ENCODE data around the gene TCP11. TPM values are rescaled to one million over a fixed set of nuclear protein-coding genes. Genes with fewer than 3 reads are reported as not detected.

The TCP11 gene
- total RNA-seq, 1 experiment from 2014 or later: not detected

DNA sequence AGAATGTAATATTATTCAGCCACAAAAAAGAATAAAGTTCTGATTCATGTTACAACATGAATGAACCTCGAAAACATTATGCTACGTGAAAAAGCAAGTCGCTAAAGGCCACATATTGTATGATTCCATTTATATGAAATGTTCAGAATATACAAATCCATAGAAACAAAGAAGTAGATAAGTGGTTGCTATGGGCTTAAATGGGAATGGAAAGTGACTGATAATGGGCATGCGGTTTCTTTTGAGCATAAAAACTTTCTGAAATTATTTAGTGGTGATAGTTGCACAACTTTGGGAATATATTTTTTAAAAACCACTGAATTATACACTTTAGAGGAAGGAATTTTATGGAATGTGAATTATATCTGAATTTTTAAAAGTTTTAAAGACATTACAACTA is 33.4 kb upstream of the TCP11 start:
- H4K20me1 ChIP-seq (ENCODE audit: control insufficient read depth, insufficient read depth, insufficient read length): no peaks in the 10 kb centered on the region
- H3K18ac ChIP-seq (ENCODE audit: insufficient read length, low read depth, low read length): no peak overlapping the region
- no peak overlapping the region for H2AK5ac ChIP-seq (ENCODE audit: insufficient read length, low read length)
- no peak overlapping the region for H4K91ac ChIP-seq (ENCODE audit: insufficient read length, low read depth, low read length)
- H3K4me2 ChIP-seq (ENCODE audit: insufficient read depth, insufficient read length, low read length): no peak overlapping the region
- no peak overlapping the region for H2BK20ac ChIP-seq (ENCODE audit: low read depth, low read length, poor library complexity, severe bottlenecking)
- H3K14ac ChIP-seq (ENCODE audit: insufficient read depth, low read length): no peak overlapping the region
- Mint-ChIP-seq H3K36me3 (ENCODE audit: insufficient read depth in 1 of 3, low read depth in 3 of 3) (peaks cover 0 to 4% (median 3%) of the 10 kb centered on the region in 3 experiments; a peak in 3 of 7 replicates), H3K27me3 (ENCODE audit: low read depth) (peaks cover 19% of the 10 kb centered on the region), H3K27ac (no peak overlapping the region), H3K9me3 (peaks cover 3% of the 10 kb centered on the region in 2 experiments; a peak in 4 of 5 replicates), H3K4me1 (peaks cover 20 to 22% of the 10 kb centered on the region in 2 experiments), H3K4me3 (no peak overlapping the region)
- no peak overlapping the region for H3K27ac ChIP-seq (ENCODE audit: insufficient read length, low read depth, low read length)
- H3K79me2 ChIP-seq (ENCODE audit: insufficient read depth, low read length): no peaks in the 10 kb centered on the region
- no peak overlapping the region for H2BK120ac ChIP-seq (ENCODE audit: low read depth, low read length, poor library complexity, severe bottlenecking)
- no peaks in the 10 kb centered on the region; the same call in 1 of the 2 replicates for H3K4me1 ChIP-seq (ENCODE audit: insufficient read depth, low read length)
- no peak overlapping the region for H2AFZ ChIP-seq (ENCODE audit: low read length)
- H3T11ph ChIP-seq (ENCODE audit: low read length): no peak overlapping the region
- no peaks in the 10 kb centered on the region for H3K23me2 ChIP-seq (ENCODE audit: insufficient read length, low read depth, low read length, poor library complexity, severe bottlenecking)
- no peaks in the 10 kb centered on the region for H3K79me1 ChIP-seq (ENCODE audit: insufficient read depth, low read depth, low read length, poor library complexity, severe bottlenecking)
- H2BK15ac ChIP-seq (ENCODE audit: low read depth, low read length): no peak overlapping the region
- no peak overlapping the region for H3K23ac ChIP-seq (ENCODE audit: insufficient read length, low read depth, low read length)
- no peaks in the 10 kb centered on the region for H3K9me3 ChIP-seq (ENCODE audit: control insufficient read depth, low read depth, low read length)
- no peak overlapping the region for H2BK5ac ChIP-seq (ENCODE audit: insufficient read length, low read length)
- no CpG with 5 or more reads among the region's 4 CpGs for WGBS (ENCODE audit: extremely low coverage, insufficient read length, low lambda C conversion rate)
- H4K5ac ChIP-seq (ENCODE audit: insufficient read length, low read depth, low read length): no peak overlapping the region
- no peak overlapping the region for H3K4ac ChIP-seq (ENCODE audit: low read depth, low read length)
- no peak overlapping the region for H3K56ac ChIP-seq (ENCODE audit: insufficient read length, low read depth, low read length)
- H2BK12ac ChIP-seq (ENCODE audit: insufficient read length, low read depth, low read length): no peak overlapping the region
- DNase-seq: no peak
- H3K9ac ChIP-seq (ENCODE audit: extremely low read depth, insufficient read length, low read length): no peak overlapping the region
- no peak overlapping the region for H4K8ac ChIP-seq (replicated peaks; ENCODE audit: insufficient read length, low read depth, low read length)
- H3K27me3 ChIP-seq (ENCODE audit: insufficient read depth, low read length): no peaks in the 10 kb centered on the region
- TF ChIP-seq, protein P1, sequence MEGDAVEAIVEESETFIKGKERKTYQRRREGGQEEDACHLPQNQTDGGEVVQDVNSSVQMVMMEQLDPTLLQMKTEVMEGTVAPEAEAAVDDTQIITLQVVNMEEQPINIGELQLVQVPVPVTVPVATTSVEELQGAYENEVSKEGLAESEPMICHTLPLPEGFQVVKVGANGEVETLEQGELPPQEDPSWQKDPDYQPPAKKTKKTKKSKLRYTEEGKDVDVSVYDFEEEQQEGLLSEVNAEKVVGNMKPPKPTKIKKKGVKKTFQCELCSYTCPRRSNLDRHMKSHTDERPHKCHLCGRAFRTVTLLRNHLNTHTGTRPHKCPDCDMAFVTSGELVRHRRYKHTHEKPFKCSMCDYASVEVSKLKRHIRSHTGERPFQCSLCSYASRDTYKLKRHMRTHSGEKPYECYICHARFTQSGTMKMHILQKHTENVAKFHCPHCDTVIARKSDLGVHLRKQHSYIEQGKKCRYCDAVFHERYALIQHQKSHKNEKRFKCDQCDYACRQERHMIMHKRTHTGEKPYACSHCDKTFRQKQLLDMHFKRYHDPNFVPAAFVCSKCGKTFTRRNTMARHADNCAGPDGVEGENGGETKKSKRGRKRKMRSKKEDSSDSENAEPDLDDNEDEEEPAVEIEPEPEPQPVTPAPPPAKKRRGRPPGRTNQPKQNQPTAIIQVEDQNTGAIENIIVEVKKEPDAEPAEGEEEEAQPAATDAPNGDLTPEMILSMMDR (conservative IDR thresholded peaks at IDR 0.05): no peak
